CD4-positive, alpha-beta T cell treated with Interleukin-1 beta for 1 hour (primary cell): ENCODE results near the gene ZFHX3.
"Not testable (repeated sequence)": the region's sequence is repeated elsewhere in the genome, so short reads cannot be mapped to it uniquely, and the experiment has no call there.

Experiments used
- DNase-seq, 2 donors: peaks; one replicate each; pipeline ENCODE4 v3.0.0-alpha.2; 2020 to 2022

The ZFHX3 gene

DNA sequence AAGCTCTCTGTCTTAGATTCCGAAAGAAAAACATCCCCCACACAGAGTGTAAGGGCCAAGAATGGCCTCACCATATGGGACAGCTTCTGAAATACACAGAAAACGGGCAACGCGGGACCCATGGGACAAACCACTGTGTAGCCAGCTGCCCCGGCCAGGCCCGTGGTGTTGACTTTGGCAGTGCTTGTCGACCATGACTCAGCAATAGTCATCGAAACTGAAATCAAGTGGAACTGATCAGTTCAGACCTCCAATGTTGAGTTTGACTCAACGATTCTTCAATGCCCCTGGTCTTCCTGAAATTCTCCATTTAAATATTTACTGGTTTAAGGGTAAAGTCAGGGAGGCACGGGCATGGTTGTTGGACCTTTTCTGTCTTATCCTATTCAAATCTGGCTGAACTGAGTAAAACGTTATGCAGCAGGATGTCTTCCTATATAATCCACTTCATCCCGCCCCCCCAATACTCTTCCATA lies 27.5 kb downstream of the ZFHX3 start:
- no peak for DNase-seq

DNA sequence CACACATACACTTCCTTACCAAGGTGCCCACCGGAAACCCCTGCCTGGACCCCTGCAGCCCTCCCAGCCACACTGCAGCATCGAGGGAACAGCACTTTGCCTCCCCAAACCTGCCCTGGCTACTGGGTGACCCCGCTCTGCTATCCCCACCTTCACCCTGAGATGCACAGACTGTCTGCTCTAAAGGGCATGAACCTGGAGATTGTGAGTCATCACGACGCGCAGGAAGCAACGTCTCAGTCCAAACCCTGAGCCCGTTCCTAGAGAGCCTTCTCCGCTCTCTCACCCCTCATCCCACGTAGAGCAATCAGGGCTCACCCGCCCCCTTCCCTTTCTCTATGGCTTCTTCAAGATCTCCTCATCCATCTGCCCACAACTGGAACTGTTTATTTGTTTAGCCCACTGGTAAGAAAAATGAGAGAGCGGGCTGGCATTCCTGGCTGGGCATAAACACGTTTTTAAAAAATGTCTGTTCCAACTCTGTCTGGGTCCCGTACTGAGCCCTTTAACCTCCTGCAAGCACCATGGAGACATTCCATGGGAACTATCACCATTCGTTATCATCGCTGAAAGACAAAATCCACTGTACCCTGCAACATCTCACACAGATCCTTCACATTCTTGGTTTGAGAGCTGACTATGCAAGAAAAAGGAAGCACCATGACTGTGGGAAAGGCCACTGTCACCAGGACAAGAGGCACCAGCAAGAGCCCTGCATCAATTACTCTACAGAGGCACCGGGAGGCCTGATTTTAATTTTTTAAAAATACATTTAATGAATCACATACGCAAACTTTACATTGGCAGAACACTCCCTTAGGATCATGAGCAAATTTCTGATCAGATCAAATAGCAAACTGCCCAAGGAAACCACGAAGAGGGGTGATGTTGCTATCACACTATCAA lies 28.2 kb downstream of the ZFHX3 start:
- no peak for DNase-seq

DNA sequence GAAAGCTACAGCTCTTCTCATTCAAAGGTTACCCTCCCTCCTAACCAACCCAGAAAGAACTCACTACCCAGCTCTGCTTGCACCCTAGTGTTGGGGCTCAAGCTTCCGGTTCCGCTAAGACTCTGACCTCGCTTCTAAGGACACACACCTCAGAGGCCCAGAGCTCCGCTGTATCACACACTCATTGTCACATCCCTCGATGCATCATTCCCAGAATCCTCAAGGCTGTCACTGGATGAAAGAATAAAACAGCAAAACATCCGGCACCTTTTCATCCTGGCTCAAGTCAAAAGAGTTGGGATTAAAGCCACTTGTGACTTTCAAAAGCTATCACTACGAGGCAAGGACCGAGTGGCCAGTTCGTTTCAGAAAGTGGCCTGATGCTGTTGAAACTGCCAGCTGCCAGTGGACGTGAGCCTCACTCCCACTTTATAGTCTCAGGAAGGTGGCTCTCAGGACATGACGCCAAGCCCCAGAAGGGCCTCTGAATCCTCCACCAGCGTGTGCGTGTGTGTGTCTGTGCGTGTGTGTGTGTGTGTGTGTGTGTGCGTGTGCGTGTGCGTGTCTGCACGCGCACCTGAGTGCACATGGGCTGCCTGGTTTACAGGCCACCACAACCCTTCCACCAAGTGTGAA lies 29.0 kb downstream of the ZFHX3 start:
- no peak for DNase-seq

DNA sequence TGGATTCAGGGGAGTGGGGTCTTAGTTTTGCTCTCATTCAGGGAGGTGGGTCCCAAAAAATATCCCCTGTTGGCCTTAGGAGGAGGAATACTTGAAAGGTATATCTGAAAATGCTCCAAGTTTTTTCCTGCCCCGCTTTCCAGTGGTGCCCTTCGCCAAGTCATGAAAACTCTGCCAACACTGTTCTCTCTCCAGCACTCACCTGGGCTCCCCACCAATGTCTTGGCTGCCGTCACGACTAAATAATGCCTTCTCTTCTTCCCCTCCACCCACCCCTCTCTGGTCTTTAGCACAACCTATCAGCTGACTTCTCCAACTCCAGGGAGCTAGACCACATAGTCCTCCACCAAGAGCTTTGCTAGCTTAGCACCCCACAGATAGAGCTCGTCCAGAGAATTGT lies 30.6 kb downstream of the ZFHX3 start:
- no peak for DNase-seq

DNA sequence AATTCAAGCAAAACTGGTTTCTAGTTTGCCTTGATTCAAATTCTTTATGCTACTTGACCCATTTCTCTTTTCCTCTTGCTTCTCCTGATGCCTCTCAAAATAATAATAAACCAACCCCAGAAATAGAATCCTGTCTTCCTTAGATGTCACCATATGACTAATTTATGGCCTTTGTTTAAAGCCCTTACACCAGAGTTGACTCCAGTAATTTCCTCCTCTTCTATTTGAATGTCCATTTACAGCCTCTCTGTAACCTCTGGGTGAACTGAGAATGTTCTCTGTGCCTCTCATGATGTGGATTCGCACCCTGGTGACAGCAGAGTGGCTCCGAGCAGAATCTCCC lies 31.5 kb downstream of the ZFHX3 start:
- no peak for DNase-seq

DNA sequence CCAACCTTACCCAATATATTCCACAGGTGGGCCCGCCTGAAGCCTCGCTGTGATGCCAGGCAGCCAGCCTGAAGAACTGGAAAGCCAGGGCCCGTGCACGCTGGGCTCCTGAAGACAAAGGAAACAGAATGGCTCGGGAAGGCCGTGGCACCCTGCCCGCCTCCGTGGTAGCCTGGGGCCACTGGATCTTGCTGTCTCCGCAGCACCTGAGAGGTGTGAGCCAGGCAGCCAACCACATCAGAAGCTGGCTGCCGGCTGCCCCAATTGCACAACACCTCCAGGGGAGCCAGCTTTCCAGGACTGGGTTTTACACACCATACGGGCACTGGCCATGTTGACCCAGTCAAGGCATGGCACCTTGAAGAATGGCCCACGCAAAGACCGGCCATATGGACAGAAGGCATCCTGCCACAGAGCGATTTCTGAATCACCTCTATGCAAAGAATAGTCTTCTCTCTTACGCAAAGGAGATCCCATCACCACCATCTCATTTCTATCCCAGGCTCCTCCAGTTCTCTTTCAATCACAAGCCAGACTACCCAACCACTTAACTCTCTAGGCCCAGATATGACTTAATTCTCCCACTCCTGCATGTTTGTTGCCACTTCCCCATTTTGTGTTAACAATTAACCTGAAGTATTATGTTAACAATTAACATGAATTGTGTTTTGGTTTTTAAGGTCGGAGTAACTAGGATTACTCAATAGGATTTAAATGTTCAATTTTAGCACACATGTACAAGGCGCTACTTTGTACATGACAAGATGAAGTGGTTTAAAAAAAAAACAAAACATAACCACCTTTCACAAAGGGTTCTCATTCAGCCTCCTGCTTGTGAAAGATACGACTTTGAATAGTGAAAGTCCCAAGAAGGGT lies 32.1 kb downstream of the ZFHX3 start:
- DNase-seq: no peak

DNA sequence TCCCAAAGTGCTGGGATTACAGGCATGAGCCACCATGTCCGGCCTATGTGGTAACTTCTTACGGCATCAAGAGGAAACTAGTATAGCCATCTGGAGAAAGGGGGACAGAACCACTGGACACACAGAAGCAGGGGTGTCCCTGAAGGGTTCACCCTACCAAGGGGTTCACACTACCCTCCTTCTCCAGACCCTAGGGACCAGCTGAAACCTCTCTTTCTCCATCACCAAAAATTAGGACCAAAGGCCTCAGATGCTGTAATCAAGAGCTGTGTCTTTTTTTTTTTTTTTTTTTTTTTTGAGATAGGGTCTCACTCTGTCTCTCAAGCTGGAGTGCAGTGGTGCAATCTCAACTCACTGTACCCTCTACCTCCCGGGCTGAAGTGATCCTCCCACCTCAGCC lies 33.2 kb downstream of the ZFHX3 start:
- DNase-seq: no peak

DNA sequence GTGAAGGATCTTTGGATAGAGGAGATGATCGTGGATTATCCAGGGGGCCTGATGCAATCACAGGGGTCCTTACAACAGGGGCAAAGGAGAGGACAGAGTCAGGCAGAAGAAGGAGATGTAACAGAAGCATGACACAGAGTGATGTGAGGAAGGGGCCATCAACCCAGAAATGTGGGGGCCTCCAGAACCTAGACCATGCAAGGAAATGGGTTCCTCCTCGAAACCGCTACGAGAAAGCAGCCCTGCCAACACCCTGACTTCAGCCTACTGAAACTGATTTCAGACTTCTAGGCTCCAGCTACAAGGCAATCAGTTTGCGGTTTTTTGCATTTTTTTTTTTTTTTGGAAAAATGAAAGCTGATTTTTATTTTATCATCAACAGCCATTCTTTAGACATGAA lies 34.0 kb downstream of the ZFHX3 start:
- no peak for DNase-seq

DNA sequence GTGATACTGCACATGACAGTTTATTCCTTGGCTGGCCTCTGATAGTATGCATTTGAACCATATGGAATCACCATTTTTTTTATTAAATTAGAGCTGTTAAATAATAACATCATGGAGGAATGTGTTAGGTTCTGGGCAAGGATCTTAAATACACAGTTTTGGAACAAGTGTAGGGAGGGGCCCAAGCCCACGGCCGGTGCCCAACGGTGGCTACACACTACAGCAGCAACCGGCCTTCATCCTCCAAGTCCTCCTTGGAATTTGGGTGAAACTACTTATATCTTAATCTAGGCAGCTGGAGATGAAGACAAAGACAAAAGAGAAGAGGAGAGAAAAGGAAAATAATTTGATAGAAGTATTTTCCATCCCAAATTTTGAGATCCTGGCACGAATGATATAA lies 35.6 kb downstream of the ZFHX3 start:
- no peak for DNase-seq

DNA sequence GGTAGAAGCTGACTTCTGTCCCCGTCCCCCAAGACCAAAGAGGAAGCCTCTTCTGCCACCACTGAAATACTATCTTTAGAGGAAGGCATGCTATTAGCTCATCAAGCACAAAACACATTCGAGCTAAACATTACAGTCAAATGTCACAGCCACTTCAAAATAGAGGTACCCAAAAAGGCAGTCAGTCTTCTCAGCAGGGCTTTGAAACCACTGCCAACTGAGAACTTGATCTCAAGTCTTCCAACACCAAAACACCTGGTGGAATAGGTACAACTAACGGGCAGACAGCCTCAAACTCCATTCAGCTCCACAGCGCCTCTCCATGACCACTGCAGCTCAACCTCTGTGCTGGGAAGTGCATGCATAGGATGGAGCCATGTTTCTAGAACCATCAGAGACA lies 36.0 kb downstream of the ZFHX3 start:
- no peak for DNase-seq

DNA sequence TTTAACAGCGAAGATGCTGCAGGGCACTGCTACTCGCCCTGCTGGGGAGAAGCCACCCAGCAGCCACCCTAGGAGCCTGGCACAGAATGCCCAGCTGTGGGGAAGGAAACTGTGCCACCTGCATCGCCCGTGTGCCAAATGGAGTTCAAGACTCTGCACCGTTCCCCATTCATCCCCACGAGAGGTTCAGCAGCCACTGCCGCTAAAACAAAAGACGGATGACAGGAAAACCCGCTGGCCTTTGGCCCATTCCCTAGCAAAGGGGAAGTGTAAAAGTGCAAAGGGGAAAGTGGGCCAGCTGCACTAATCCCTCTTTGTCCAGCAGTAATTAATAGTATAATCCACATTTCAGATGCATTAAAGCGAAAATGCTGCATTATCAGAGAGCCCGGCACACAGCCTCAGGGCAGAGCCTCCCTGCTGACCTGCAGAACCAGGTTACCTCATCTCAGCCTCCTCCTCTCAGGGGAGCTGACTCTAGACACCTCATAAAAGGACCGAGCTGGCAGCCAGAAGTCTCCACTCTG lies 37.7 kb downstream of the ZFHX3 start:
- no peak for DNase-seq

DNA sequence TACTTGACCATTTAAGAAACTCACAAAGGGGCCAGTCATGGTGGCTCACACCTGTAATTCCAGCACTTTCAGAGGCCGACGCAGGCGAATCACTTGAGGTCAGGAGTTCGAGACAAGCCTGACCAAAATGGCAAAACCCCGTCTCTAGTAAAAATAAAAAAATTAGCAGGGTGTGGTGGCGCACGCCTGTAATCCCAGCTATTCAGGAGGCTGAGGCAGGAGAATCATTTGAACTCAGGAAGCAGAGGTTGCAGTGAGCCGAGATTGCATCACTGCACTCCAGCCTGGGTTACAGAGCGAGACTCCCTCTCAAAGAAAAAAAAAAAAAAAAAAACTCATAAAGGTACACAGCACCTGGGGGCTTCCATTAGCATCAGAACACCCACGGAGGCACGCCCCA lies 38.2 kb downstream of the ZFHX3 start:
- not testable (repeated sequence) for DNase-seq

DNA sequence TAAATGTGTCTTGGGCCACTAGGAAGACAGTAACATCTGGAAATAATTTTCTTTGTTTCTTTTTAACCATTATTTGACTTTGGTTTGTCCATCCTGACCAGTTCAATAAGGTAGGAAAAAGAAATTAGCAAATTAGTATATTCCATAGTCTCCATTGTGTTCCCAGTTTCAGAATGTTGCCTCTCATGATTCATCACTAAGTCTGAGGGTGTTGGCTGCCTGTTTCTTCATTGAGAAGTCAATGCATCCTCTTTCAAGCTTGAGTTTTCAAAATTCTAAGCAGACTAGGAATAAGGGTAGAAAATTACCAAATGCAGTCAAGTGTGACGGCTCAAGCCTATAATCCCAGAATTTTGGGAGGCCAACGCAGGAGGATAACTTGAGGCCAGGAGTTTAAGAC lies 41.9 kb downstream of the ZFHX3 start:
- no peak for DNase-seq

DNA sequence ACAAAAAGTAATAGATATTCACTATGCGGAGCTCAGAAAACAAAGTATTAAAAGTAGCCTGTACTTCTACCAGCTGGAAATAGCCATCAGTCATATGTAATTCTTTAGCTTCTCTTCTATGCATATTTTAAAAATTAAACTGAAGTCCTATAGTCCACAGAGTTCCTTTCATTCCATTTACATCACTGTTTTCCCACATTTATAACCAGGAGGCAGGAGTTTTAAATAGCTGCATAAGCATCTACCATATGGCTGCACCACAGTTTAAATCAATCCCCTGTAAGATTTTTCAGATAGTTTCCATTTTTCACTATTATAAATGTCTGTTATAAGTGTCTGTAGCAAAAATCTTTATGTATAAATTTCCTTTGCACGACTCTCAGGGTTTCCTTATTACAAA lies 45.1 kb downstream of the ZFHX3 start:
- no peak for DNase-seq

DNA sequence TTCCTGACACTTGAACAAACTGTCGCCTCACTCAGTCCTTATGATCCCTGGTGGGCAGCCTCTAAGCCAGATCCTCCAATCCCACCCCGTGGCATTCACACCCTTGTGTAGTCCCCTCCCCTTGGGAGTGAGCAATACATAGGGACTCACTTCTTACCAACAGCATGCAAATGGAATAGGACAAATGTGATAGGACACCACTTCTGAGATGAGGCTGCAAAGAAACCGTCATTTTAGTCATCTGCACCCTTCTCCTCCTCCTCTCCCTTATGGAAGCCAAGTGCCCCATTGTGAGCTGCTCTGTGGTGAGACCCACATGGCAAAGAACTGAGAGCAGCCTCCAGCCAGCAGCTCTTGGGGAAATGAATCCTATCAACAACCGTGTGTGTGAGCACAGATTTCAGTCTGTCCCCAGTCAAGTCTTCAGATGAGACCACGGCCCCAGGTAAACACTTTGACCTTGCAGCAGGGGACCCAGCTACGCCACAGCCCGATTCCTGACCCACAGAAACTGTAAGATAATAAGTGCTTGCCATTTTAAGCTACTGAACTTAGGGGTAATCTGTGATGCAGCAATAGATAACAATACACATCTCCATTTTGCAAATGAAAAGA lies 46.9 kb downstream of the ZFHX3 start:
- DNase-seq: no peak

DNA sequence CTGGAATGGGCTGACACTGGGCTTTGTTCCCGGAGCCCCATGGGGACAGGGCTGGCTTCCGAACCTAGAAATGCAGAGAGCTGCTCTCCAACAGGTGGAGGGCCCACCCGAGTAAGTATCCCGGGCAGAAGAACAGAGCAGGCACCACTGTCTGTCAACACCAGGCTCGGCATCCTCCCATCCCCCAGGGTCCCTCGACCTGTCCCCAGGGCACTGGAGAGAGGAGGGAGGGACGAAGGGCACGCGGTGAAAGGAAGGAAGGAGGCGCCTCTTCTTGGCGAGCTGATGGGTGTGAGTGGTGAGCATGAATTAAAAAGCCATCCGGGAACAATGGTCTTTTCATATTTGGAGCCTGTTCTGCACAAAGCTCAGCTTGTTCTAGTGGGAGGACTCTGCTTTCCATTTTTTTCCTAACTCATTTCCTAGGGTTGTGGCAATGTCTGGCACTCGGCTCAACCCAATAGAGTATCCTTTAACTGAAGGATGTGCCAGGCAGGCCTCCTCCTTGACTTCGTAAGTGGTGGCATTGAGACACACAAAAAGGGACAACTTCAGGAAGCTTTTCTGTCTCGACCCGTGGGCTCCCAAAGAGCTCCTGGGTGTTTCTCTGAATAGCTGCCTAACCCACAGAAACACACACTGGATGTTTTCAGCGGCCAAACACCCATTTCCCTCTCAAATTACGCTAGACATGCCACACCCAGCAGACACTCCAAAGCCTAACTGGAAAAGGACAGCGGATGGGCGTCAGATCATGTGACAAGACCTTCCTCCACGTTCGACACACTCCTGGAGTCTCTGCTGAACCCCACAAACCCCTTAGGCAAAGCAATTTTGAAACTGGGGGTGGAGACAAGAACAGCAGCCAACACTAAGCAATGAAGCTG lies 47.7 kb downstream of the ZFHX3 start:
- no peak for DNase-seq

DNA sequence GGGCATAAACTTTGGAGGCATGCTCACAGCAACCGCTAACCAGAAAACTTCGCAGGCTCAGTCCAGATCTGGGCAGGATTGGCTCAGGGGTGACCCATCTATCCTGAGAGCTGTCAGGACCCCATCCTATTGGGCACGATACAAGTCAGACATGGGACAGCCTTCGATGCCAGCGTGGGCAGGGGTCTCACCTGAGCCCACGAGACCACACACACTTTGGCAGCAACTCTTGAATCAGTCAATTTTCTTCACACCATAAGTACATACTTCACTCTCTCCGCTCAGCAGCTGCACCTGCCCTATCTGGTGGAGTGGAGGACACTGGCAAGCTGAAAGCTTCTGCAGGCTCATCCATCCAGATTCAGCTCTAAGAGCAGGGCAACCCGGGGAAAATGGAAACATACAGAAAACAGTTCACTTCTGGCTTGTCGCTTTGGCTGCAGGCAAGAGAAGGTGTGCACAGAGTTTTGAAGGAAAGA lies 48.3 kb downstream of the ZFHX3 start:
- DNase-seq: no peak

DNA sequence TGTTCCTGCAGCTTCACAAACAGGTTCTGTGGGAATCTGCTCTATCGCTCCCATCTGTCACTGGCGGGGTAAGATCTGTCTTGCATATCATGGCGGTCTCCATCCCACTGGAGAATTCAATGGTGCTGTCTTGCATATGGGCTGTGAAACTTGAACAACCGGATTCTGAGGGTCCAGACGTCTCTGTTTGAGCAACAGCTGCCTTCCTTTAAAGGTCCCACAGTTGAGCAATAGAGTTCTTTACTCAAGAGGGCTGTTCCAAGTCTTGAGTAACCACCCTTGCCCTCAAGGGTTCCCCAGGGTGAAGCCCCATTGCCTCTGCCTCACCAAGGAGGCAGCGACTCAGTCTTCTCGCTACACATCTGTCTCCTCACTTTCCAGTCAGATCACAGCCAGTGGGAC lies 50.8 kb downstream of the ZFHX3 start:
- DNase-seq: peak in 1 of 2 donors; percentile 29

DNA sequence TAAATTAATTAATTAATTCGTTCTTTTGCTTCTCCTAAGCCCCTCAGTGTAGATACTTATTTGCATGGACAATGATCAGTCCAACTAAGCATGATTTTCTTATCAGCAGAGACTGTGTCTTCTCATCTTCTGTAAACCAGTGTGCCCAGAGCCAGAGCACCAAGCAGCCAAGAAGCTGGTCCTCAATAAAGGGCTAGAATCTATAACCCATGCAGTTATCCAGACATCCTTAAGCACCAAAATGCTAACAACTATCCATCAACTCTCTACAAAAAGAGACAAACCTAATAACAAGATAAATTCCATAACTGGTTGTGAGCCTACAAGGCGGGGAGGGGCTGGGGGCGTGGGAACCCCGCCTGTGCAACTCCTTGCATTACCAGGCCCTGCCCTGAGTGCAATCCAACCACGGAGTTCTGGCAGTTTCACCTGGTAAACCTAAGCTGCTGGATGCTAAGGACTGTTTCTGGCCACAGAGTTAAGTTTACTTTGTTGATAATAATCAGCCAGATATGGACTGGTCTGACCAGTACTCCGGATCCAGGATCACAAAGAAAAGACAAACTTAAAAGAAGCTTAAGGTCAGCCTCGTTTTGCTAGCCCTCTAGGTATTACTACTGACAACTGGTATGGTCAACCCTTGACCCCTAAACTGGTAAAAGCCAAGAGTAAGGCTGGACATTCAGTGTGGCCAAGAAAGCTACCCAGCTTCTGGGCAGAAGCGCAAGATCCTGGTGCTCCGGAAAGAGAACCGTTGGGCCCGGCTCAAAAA lies 51.5 kb downstream of the ZFHX3 start:
- DNase-seq: no peak

DNA sequence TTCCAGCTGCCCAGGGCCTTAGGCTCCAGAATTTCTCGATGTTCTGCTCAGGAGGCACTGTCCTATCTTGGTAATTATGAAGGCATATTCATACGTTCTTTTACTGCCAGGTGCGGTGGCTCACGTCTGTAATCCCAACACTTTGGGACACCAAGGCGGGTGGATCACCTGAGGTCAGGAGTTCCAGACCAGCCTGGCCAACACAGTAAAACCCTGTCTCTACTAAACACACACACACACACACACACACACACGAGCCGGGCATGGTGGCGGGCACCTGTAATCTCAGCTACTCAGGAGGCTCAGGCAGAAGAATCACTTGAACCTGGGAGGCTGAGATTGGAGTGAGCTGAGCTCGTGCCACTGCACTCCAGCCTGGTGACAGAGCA lies 52.1 kb downstream of the ZFHX3 start:
- DNase-seq: not testable (repeated sequence)
